Stimulated activated CD4-positive, alpha-beta T cell treated with anti-CD3 and anti-CD28 coated beads, Interleukin-12 subunit alpha, Interleukin-12 subunit beta, amount 100 ng/mL, for 4 hours (primary cell): Measurements from ENCODE around the gene GRIA2.

Experiments used
- DNase-seq: peaks from one replicate; pipeline ENCODE4 v3.0.0-alpha.2; 2020

Gene GRIA2

DNA sequence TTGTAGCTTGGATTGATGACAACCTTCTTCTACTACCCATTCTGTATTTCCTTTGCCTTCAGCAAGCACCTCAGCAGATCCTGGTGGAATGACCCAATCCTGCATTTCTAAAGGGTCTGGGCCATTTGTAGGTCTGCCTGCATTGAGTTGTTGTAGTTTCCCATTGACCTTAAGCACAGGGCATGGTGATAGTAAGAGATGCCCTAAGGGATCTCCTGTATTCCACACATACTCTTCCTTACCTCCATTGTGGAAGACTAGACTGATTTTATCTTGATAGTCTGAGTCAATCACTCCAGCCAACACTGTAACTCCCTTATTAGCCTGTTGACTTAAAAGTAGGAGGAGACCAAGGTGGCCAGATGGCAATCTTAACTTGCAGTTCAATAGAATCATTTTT is 184.5 kb downstream of the GRIA2 start:
- no peak for DNase-seq
